ENCODE results near the gene C4orf51.

Gene C4orf51

DNA sequence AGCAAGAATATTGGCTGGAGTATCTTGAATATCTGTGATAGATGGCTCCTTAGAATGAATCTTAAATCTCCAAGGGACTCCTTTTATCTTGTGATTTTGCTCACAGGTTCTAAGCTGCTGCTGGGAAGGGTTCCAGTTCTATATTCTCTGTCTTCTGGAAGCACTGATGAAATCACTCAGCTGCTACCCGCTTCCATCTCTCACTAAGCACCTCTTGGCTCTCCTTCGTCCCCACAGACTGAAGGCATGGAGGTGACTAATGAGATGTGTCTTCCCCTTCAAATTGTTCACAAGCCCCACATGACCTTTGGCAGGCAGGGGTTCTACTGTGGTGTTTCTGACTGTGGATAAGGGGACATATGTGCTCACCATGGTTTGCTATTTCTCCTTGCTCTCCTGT is 75.9 kb downstream of the C4orf51 start:
- TF ChIP-seq, protein P1, sequence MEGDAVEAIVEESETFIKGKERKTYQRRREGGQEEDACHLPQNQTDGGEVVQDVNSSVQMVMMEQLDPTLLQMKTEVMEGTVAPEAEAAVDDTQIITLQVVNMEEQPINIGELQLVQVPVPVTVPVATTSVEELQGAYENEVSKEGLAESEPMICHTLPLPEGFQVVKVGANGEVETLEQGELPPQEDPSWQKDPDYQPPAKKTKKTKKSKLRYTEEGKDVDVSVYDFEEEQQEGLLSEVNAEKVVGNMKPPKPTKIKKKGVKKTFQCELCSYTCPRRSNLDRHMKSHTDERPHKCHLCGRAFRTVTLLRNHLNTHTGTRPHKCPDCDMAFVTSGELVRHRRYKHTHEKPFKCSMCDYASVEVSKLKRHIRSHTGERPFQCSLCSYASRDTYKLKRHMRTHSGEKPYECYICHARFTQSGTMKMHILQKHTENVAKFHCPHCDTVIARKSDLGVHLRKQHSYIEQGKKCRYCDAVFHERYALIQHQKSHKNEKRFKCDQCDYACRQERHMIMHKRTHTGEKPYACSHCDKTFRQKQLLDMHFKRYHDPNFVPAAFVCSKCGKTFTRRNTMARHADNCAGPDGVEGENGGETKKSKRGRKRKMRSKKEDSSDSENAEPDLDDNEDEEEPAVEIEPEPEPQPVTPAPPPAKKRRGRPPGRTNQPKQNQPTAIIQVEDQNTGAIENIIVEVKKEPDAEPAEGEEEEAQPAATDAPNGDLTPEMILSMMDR (conservative IDR thresholded peaks at IDR 0.05): no peak
- TF ChIP-seq ZFX (IDR thresholded peaks at IDR 0.05): no peak

DNA sequence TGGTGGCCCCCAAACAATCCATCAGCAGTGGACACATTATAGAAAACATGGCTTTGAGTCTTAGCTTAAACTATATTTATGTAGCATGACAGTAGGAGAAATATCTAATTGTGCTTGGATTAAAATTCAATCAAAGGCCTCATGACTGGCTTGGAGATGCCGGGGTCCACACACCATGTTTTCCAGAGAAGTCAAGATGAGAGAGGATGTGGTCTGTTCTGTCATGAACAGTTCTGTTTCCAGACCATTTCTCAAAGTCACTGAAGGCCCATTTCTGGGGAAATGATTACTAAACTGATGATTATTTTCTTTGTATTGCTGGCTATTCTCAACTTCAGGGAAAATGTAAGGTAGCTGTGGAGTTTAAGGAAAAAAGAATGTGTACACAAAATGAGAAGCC is 76.3 kb downstream of the C4orf51 start:
- no peak for TF ChIP-seq ZFX (IDR thresholded peaks at IDR 0.05)
- TF ChIP-seq, protein P1 (conservative IDR thresholded peaks at IDR 0.05): no peak
- no peak overlapping the region for H3K27ac ChIP-seq

More for the DNA sequence above, 75.9 kb downstream of the C4orf51 start:
- no peak overlapping the region for H3K27ac ChIP-seq

DNA sequence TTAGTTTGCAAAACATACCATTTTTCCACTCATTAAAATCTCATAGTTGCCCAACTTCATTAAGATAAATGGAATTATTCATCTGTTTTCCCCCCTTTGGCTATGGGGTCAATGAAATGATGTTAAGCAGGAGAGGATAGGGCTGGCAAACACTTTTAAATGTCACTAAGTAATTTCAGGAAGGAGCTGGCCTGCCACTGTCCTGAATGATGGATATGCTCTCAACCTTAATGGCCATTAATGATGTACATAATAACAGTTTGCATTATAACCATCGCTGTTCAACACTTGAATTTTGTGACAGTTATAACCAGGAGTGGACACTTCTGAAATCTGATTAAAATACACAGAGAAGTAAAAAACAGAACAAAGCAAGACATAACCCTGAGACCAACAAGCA is 77.2 kb downstream of the C4orf51 start:
- TF ChIP-seq, protein P1 (conservative IDR thresholded peaks at IDR 0.05): no peak
- TF ChIP-seq ZFX (IDR thresholded peaks at IDR 0.05): no peak
- no peak overlapping the region for H3K27ac ChIP-seq

DNA sequence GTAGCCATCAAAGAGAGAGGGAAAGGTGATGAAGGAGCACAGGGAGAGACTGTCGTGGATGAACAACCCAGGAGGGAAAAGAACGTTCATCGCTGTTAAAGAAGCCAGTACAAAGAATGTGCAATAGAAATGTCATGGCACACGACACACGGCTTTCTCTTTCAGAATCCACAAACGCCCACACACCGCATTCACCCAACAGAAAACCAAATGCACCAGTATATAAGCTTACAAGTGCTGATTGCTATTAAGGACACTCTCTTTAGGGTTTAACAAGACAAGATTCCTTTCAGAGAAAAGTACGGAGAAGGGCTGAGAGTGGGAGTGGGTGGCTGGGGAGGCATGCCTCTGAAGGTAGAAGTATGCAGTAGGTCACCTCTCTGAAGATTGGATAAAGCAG is 80.2 kb downstream of the C4orf51 start:
- no peak for TF ChIP-seq ZFX (IDR thresholded peaks at IDR 0.05)
- TF ChIP-seq, protein P1 (conservative IDR thresholded peaks at IDR 0.05): no peak

DNA sequence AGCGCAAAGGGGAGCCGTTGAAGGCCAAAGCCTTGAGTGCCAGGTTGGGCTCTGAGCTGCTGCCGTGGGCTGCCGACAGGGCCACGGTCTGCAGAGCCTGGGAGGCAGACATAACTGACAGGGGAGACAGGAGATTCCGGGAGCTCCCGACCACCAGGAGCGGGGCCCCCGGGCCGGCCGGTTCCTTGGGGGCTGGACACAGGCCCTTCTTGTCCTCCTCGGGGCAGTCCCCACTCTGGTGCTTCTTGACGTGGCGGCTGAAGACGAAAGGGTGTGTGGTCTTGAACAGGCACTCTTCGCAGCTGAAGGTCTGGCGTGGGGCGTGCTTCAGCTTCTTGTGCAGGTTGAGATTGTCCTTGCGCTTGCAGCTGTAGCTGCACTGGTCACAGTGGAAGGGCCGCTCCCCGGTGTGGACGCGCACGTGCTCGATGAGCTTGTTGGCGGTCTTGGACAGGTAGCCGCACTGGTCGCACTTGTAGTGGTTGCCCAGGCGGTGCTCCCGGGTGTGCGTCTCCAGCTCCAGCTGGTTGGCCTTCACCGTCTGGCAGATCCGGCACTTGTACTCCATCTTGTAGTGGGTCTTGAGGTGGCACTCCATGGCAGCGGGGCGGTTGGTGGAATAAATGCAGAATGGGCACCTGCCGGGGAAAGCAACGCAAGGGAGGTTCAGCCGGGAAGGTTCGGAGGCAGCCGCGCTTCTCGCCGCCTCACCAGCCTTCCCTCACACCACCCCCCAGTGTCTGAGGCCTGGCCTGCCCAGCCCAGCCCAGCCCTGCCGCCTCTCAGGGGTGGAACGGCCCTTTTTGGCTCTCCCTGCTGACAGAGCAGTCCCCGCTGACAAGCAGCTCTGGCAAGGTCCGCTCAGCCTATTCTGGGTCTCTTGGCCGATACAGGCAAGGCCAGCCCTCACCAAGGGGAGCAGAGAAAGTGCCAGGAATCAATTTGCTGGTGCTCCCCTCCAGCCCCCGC is 81.3 kb downstream of the C4orf51 start:
- TF ChIP-seq, protein P1 (conservative IDR thresholded peaks at IDR 0.05): no peak
- TF ChIP-seq ZFX (IDR thresholded peaks at IDR 0.05): no peak
- H3K27ac ChIP-seq: no peak overlapping the region

More for the DNA sequence above, 80.2 kb downstream of the C4orf51 start:
- H3K27ac ChIP-seq: no peak overlapping the region

DNA sequence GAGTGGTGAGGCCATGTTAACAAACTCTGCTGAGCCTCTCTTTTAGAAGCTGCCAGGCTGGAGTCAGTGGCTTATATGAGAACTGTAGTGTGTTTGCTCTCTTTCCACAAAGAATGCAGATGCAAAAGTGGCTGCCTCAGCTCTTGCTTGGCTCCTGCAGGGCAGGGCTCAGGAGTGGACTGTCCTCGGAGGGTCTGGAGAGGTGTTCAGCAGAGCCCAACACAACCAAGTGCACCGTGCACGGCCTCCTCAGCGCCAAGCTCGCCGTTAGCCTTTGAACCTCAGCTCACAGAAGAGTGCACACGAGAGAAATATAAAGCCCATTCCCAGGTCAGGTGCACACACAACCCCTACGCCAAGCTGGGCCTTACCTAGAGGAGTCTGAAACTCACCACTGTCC is 82.8 kb downstream of the C4orf51 start:
- no peak for TF ChIP-seq ZFX (IDR thresholded peaks at IDR 0.05)
- TF ChIP-seq, protein P1 (conservative IDR thresholded peaks at IDR 0.05): no peak
- H3K27ac ChIP-seq: no peak overlapping the region

DNA sequence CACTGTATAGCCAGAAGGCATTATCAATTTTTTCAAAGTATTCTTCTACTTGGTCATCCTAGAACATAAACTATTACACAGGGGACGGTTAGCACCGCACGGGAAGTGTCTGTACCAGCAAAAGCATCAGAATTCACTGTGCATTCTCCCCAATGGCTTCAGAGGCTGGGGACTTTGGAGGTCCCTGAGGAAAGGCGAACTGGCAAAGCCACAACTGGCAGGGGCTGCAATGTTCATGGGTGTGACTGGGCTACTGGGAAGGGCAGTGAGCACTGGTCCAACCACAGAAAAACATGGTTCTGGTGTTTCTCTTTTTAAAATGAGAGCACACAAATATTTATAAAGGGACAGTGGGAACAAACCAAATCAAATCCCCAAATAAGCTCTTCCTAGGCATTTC is 83.5 kb downstream of the C4orf51 start:
- no peak for TF ChIP-seq ZFX (IDR thresholded peaks at IDR 0.05)
- TF ChIP-seq, protein P1 (conservative IDR thresholded peaks at IDR 0.05): no peak
- H3K27ac ChIP-seq: no peak overlapping the region

Measured in C4-2B (cell line).